ENCODE results near the gene PPBP. TPM values are rescaled to one million over a fixed set of nuclear protein-coding genes. Genes with fewer than 3 reads are reported as not detected.

The PPBP gene
- total RNA-seq, 1 donor from 2014 or later: not detected

DNA sequence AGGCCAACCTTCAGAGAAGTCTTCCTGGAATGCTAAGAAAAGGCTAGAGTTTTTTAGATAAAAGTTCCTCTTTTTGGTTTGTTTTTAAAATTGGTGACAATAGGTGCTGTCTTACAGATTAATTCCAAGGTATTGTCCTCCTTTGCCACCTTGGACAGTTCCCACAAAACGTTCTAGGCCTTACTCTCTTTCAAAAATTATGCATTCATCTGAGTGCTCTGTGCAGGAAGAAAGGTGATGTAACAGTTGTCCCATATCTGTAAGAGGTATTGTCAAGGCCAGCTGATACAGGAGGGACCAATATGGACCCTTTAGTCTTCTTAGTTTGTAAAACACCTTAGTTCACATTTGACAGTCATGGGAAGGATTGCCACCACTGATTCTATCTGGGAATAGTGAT, 26.3 kb upstream of the PPBP start:
- TF ChIP-seq, protein P1, sequence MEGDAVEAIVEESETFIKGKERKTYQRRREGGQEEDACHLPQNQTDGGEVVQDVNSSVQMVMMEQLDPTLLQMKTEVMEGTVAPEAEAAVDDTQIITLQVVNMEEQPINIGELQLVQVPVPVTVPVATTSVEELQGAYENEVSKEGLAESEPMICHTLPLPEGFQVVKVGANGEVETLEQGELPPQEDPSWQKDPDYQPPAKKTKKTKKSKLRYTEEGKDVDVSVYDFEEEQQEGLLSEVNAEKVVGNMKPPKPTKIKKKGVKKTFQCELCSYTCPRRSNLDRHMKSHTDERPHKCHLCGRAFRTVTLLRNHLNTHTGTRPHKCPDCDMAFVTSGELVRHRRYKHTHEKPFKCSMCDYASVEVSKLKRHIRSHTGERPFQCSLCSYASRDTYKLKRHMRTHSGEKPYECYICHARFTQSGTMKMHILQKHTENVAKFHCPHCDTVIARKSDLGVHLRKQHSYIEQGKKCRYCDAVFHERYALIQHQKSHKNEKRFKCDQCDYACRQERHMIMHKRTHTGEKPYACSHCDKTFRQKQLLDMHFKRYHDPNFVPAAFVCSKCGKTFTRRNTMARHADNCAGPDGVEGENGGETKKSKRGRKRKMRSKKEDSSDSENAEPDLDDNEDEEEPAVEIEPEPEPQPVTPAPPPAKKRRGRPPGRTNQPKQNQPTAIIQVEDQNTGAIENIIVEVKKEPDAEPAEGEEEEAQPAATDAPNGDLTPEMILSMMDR (conservative IDR thresholded peaks at IDR 0.05; ENCODE audit: low read depth, low read length): no peak
- no peak overlapping the region for H3K4me3 ChIP-seq (ENCODE audit: low read depth, low read length)
- no peak for DNase-seq (ENCODE audit: low read depth)

DNA sequence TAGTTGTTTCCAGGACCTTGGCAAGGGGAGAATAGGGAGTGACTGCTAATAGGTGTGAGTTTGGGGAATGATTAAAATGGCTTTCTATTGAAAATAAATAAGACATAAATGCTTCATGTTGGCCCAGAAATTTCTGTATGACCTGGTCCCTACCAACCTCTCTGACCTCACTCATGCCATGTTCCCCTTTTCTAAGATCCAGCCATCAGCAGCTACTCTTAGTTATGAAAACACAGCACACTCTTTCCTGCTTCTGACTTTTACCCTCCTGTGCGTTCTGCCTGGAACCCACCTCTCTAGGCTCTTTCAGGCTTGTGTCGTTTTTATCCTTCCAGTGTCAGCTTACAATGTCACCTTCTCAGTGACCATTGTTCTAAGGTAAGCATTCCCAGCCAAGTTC, 25.3 kb upstream of the PPBP start:
- no peak overlapping the region for H3K4me3 ChIP-seq (ENCODE audit: low read depth, low read length)
- DNase-seq (ENCODE audit: low read depth): no peak
- TF ChIP-seq, protein P1 (conservative IDR thresholded peaks at IDR 0.05; ENCODE audit: low read depth, low read length): no peak

DNA sequence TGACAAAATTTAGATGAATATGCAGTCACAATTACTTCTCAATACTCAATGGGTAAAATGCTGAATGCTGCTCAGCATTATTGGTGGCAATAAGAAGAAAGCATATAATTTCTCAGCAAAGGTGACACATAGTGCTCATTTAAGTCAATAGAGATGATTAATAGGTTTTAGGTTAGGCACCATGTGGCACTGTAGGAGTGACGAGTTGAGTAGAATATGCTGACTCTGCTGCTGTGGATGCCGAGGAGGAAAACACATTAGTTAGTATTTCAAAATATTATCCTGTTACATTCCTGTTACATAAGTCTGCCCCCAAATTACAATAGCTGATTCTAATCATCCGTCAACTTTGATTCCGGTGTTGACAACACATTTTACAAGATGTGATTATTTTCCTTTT, 24.1 kb upstream of the PPBP start:
- H3K4me3 ChIP-seq (ENCODE audit: low read depth, low read length): no peak overlapping the region
- TF ChIP-seq, protein P1 (conservative IDR thresholded peaks at IDR 0.05; ENCODE audit: low read depth, low read length): no peak
- DNase-seq (ENCODE audit: low read depth): no peak

DNA sequence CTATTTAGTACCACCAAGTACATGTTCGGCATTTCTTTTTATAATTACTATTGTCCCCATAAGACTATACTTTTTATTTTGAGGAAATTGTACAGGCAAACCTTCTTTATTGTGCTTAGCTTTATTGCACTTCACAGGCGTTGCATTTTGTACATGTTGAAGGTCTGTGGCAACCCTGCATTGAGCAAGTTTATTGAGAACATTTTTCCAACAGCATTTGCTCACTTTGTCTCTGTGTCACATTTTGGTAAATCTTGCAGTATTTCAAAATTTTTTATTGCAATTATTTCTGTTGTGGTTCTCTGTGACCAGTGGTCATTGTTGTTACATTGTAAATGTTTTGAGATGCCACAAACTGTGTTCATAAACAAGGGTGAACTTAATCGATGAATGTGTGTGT, 21.3 kb upstream of the PPBP start:
- TF ChIP-seq, protein P1 (conservative IDR thresholded peaks at IDR 0.05; ENCODE audit: low read depth, low read length): no peak
- DNase-seq (ENCODE audit: low read depth): no peak
- no peak overlapping the region for H3K4me3 ChIP-seq (ENCODE audit: low read depth, low read length)

DNA sequence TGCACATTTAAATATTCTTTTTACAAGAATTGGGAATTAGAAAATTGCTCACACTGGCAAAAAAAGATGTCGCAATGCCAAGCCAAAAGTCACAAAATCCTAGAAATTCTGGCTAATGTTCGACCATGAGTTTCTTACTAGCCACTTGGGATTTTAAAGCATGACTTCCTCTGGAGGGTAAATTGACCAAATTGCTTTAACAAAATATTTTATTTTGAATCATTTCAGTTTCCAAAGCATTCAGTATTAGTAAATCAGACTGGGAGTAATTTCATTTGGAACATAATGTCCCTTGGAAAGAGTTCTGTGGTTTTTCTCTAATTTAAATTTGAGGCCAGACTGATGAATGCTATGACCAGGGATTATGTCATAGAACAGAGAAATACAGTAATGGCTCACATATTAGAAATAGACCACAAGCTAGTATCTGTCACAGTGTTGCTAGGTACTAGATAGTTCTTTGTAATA, 18.1 kb upstream of the PPBP start:
- TF ChIP-seq, protein P1 (conservative IDR thresholded peaks at IDR 0.05; ENCODE audit: low read depth, low read length): no peak
- peak; percentile 69 for DNase-seq (ENCODE audit: low read depth)
- no peak overlapping the region for H3K4me3 ChIP-seq (ENCODE audit: low read depth, low read length)

DNA sequence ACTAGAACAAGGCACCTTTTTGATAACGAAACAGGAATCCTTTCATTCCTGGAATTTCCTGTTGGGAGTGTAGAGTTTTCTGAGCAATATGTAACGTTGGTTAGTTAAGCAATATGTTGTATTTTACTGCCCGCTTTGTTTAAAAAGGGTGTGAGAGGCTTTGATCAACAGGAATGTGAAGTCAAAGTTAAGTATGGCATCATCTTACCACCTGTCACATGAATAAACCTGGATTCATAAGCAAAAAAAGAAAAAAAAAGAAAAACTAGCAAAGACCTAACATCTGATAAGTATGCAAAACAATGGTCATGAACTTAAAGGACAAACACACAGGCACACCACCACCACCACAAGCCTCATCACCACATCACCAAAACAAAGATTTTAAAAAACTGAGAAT, 17.5 kb upstream of the PPBP start:
- no peak overlapping the region for H3K4me3 ChIP-seq (ENCODE audit: low read depth, low read length)
- peak; percentile 56 for DNase-seq (ENCODE audit: low read depth)
- TF ChIP-seq, protein P1 (conservative IDR thresholded peaks at IDR 0.05; ENCODE audit: low read depth, low read length): no peak

DNA sequence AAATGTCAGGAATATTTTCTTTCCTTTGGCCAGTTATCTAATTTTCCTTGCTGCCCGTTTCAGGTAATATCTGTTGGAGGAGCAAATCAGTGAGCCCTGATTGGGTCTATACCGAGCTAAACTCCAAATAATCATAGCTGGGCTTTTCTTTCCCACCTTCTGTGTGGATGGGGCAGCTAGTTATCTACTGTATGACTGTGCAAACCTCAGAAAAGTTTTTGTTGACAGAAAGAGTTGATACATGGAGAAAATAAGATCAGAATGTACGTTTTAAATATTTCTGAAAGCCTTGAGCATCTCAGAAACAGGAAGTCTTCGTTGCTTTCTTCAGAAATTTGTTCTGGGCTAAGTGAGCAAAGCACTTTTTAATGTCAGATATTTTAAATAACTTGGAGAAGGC, 16.7 kb upstream of the PPBP start:
- TF ChIP-seq, protein P1 (conservative IDR thresholded peaks at IDR 0.05; ENCODE audit: low read depth, low read length): no peak
- no peak for DNase-seq (ENCODE audit: low read depth)
- no peak overlapping the region for H3K4me3 ChIP-seq (ENCODE audit: low read depth, low read length)
